ENCODE results near the gene PPFIA1.

The PPFIA1 gene

DNA sequence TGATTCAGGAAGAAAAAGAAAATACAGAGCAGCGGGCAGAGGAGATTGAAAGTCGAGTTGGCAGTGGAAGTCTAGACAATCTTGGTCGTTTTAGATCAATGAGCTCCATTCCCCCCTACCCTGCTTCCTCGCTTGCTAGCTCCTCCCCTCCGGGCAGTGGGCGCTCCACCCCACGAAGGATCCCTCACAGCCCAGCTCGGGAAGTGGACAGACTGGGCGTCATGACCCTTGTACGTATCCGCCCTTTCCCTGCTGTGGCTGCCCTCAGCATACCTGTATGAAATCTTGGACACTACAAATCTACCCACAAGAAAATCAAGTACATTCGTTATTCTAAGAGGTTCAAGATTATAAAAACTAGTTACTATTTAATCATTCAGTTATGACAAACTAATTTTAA lies 77.7 kb downstream of the PPFIA1 start:
- TF ChIP-seq, protein P1, sequence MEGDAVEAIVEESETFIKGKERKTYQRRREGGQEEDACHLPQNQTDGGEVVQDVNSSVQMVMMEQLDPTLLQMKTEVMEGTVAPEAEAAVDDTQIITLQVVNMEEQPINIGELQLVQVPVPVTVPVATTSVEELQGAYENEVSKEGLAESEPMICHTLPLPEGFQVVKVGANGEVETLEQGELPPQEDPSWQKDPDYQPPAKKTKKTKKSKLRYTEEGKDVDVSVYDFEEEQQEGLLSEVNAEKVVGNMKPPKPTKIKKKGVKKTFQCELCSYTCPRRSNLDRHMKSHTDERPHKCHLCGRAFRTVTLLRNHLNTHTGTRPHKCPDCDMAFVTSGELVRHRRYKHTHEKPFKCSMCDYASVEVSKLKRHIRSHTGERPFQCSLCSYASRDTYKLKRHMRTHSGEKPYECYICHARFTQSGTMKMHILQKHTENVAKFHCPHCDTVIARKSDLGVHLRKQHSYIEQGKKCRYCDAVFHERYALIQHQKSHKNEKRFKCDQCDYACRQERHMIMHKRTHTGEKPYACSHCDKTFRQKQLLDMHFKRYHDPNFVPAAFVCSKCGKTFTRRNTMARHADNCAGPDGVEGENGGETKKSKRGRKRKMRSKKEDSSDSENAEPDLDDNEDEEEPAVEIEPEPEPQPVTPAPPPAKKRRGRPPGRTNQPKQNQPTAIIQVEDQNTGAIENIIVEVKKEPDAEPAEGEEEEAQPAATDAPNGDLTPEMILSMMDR (IDR thresholded peaks at IDR 0.05; ENCODE audit: low read length, missing control alignments), result no peak
- no peak overlapping the region for H3K4me3 ChIP-seq (replicated peaks; ENCODE audit: low read depth, low read length)
- DNase-seq (ENCODE audit: low read depth), result no peak

DNA sequence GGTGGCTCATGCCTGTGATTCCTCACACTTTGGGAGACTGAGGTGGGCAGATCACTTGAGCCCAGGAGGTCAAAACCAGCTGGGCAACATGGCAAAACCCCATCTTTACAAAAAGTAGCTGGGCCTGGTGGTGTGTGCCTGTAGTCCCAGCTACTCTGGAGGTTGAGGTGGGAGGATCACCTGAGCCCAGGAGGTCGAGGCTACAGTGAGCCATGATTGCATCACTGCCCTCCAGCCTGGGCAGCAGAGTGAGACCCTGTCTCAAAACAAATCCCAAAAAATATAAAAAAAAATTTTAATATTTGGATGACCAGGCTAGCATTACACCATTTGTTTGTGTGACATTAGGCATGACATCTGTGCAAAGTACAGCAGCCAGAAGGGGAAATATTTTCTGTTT lies 78.1 kb downstream of the PPFIA1 start:
- TF ChIP-seq, protein P1 (IDR thresholded peaks at IDR 0.05; ENCODE audit: low read length, missing control alignments), result no peak
- no peak for DNase-seq (ENCODE audit: low read depth)
- H3K4me3 ChIP-seq (replicated peaks; ENCODE audit: low read depth, low read length), result no peak overlapping the region

DNA sequence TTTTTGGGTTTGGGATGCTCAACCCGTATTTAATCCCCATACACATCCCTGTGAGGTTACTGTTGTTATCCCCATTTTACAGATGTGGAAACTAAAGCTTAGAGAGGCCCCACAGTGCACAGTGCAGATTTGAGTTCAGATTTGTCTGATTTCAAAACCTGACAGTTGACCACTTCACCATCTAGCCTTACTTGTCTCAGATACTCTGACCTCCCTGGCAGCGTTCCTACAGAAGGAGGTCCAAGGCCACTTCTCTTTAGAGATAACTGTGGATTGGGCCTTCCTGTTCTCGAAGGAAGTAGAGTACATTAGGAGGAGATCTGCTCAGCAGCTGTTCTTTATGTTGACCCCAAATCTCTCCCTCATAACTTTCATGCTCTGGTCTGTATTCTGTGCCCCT lies 81.2 kb downstream of the PPFIA1 start:
- TF ChIP-seq, protein P1 (IDR thresholded peaks at IDR 0.05; ENCODE audit: low read length, missing control alignments), result no peak
- DNase-seq (ENCODE audit: low read depth), result no peak
- no peak overlapping the region for H3K4me3 ChIP-seq (replicated peaks; ENCODE audit: low read depth, low read length)

DNA sequence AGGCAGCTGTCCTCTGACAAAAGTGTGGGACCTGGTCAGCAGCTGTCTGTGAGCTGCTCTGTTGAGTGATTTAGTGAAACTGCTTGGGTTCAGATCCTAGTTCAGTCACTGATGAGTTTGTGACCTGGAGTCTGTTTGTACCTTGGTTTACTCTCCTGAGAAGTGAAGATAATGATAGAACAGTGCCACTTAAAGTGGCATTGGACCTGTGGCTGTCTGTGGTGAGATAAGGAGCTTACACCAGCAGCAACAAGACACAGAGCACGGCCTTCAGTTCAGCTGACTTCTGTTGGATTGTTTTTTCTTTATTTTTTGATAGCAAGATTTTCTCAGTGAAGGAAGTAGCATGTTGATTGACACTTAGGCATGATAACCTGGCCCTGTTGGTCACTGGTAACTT lies 81.6 kb downstream of the PPFIA1 start:
- no peak overlapping the region for H3K4me3 ChIP-seq (replicated peaks; ENCODE audit: low read depth, low read length)
- TF ChIP-seq, protein P1 (IDR thresholded peaks at IDR 0.05; ENCODE audit: low read length, missing control alignments), result no peak
- DNase-seq (ENCODE audit: low read depth), result no peak

DNA sequence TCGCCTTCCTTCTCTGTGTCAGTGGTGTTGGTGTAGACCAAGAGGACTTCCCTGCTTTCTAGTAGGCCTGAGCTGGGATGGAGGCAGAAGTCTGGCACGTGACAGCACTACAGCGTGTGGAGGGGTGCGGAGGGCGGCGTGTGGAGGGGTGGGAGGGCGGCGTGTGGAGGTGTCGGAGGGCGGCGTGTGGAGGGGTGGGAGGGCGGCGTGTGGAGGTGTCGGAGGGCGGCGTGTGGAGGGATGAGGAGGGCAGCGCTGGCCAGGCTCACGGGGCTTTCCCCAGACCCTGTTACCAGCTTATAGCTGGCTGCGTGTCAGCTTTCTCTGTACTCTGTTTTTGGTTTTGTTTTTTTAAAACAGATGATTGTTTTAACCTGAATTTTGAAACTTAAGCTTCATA lies 82.1 kb downstream of the PPFIA1 start:
- TF ChIP-seq, protein P1 (IDR thresholded peaks at IDR 0.05; ENCODE audit: low read length, missing control alignments), result no peak
- H3K4me3 ChIP-seq (replicated peaks; ENCODE audit: low read depth, low read length), result no peak overlapping the region
- no peak for DNase-seq (ENCODE audit: low read depth)

DNA sequence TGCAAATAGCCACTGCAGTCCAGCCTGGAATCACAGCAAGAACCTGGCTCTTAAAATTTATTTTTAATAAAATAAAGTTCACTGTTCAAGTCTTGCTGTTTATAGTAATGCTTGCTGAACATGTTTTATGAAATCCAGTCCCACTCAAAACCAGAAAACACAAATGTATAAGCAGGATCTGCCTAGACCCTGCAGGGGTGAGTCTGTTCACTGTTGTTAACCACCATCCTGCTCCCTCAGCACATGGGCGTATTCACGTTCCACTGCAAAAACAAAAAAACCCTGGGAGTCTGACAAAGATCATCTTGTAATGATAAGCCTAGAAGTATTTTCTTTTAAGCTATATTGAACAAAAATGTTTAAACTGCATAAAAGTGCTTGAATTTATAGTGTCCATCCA lies 82.8 kb downstream of the PPFIA1 start:
- no peak overlapping the region for H3K4me3 ChIP-seq (replicated peaks; ENCODE audit: low read depth, low read length)

More for the DNA sequence above, 82.8 kb downstream of the PPFIA1 start:
- TF ChIP-seq, protein P1 (IDR thresholded peaks at IDR 0.05; ENCODE audit: low read length, missing control alignments), result no peak
- no peak for DNase-seq (ENCODE audit: low read depth)

All from fibroblast of pulmonary artery (primary cell).